HG02623 (cell line): ENCODE data around the gene TMSB4X.
"Not testable (repeated sequence)": the region's sequence is repeated elsewhere in the genome, so short reads cannot be mapped to it uniquely, and the experiment has no call there.

Experiments
- ATAC-seq: cut with Tn5 transposase; IDR thresholded peaks from one replicate; pipeline ENCODE4 v1.9.1; 2021; ENCODE audit warnings: moderate library complexity; ENCODE audit not compliant: unreplicated experiment

TMSB4X gene

DNA sequence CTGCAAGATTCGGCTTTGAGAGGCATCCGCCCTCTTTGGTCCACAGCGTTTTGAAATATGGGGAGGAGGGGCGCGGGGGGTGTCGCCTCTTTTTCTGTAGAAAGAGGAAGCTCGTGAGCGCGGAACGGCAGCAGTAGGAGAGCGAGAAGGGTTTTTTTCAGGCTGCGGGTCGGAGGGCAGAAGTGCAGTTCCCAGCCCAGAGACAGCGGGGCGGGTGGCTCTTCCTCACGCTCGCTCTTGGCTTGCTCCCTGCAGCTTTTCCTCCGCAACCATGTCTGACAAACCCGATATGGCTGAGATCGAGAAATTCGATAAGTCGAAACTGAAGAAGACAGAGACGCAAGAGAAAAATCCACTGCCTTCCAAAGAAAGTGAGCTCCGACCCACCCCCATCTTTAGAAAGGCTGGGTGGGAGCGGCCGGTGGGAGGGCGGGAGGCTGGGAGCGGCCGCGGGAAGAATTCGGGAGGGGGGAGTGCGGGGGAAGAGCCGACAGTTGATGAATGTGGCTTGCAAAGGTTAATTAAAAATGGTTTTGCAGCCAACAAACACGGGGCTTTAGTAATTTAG lies 1.2 kb downstream of the TMSB4X start:
- ATAC-seq = no peak

DNA sequence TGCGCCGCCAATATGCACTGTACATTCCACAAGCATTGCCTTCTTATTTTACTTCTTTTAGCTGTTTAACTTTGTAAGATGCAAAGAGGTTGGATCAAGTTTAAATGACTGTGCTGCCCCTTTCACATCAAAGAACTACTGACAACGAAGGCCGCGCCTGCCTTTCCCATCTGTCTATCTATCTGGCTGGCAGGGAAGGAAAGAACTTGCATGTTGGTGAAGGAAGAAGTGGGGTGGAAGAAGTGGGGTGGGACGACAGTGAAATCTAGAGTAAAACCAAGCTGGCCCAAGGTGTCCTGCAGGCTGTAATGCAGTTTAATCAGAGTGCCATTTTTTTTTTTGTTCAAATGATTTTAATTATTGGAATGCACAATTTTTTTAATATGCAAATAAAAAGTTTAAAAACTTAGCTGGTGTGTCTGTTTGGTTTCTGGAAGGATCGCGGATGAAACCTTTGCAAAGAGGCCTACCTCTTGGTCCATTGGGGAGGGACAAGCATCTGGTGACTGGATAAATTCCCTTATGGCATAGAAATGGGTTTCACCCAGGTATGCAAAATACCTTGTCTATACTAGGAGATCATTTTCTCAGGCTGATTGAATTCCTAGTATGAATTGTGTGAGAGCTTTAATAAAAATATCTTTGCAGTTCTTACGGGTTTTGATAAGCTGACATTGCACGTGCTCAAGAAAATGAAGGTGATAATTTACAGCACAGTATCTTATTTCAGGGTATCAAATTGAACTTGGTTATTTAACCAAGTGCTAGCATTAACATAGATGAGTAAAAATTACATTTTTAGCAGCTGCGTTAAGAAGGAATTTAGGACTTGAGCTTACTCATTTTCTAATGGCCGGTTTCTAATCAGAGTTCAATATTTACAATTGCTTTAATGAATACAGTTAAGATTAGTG lies 2.2 kb downstream of the TMSB4X start:
- ATAC-seq = not testable (repeated sequence)

DNA sequence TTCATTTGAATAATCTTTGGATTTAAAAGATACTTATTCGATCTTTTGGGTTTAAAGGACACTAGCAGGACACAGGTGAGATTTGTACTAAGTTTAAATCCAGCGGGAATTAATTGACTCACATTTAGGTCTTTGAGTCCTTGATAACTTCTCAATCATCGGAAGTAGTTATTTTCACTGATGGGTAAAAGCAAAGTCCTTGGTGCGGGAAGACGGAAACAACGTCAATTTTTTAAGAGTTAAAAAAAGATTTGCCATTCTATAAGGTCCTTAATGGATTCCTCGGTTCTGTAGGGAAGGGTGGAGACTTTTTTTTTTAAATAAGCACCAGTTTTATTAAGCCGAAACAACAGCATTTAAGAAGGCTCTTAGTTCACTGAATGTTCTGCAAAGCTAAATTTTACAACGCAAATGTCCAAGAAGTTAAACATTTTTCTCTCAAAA lies 2.9 kb downstream of the TMSB4X start:
- ATAC-seq = peak; percentile 6

DNA sequence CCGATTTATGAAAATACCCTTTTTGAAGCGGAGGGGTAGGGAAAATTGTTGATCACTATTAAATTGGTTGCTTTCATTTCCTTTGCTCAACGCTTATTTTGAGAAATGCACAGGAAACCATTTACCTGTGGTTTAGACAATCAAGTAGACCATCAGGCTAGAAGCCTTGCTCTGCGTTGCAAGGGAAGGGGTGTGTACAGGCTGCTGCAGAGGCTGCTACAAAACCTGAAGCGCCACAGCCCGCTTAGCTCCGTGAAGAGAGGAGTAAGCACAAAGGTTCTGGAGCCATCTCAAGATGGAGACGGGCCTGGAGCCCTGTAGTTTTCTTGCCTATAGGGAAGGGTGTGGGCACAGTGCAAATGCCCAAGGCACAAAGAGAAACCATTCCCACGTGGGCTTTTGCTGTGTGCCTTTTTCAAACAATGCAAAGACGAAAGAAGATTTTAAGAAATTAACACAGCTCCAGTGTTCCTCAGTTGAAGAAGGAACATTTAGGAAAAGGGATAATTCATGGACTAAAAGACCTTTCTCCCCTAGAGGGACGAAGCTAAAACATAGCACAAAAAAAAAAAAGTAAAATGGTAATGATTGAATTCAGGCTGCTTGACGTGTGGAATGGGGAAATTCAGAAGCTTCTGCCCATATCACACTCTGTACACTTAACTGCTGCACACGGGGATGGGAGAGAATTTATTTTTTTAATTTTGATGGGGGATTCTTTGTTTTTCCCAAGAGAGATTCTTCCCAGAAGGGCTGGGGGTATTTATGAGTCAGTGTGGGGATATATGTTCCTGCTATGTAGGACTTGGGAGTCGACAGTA lies 3.5 kb downstream of the TMSB4X start:
- peak; percentile 30 for ATAC-seq

DNA sequence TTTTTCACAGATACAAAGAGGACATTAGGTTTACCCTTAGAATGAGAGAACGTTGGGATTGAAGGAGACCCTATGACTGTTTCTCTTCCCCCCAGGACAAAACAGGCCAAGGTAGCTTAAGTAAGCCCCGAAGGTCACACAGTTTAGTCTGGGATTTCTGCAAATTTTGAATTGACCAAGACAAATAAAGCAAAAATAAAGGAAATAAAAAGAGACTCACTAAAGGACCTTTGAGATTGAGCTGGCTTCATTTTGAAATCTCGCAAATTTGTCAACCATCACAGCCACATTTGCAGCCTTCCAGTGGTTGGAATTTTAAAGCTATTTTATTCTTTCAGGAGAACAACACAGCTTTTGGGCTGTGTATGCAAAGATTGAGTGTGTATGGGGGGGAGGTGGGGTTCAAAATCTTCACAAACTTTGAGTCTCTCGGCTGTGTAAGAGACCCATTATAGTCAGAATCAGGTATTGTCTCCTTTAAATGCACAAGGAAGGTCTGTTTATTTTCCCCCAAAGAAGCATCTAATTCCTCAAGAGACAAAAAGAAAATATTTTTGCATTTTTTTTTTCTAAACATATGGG lies 4.2 kb downstream of the TMSB4X start:
- ATAC-seq = no peak

DNA sequence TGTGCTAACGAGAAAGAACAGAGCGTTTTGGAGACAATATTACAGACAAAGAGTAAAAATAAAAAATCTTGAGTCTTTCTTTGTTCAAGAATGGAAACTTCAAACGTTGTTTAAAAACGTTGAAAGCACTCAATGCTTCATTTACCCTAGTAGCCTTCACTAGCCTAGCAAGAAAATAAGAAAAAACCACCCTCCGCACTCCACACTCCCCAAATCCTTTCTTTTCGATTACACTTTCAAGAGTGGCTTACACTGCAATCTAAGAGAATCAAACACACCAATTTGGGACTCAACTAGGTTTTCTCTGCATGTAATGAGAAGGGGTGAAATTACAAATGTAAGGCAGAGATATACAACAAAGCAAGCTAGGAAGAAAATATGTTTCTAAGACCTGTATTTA lies 4.7 kb downstream of the TMSB4X start:
- no peak for ATAC-seq

DNA sequence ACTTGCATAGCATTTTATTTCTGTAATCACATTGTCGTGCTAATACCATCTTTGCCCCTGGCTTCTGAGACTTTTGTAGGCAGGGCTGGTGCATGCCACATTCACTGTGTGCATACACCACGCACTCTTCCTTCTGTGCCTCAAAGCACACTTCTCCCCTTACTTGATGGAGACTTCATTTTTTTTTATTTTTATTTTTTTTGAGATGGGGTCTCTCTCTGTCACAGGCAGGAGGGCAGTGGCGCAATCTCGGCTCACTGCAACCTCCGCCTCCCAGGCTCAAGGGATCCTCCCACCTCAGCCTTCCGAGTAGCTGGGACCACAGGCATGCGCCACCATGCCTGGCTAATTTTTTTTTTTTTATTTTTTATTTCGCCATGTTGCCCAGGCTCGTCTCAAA lies 5.1 kb downstream of the TMSB4X start:
- ATAC-seq = not testable (repeated sequence)

DNA sequence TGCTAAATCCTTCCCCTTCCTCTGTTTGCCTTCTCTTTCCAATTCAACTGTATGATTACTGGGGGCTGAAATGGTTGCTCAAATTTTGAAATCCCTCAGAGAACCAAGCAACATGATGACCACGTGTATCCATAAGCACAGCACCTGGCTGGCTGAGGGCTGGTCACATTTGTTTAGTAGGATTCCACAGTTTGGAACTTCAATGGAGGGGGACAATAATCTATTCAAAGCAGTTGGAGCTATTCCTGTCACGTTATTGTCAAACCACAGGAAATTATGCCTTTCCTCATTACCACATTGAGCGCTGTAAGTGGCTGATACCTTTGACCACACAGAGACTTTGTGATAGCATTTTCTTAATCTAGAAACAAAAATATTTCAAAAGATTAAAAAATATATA lies 7.0 kb downstream of the TMSB4X start:
- ATAC-seq = no peak

DNA sequence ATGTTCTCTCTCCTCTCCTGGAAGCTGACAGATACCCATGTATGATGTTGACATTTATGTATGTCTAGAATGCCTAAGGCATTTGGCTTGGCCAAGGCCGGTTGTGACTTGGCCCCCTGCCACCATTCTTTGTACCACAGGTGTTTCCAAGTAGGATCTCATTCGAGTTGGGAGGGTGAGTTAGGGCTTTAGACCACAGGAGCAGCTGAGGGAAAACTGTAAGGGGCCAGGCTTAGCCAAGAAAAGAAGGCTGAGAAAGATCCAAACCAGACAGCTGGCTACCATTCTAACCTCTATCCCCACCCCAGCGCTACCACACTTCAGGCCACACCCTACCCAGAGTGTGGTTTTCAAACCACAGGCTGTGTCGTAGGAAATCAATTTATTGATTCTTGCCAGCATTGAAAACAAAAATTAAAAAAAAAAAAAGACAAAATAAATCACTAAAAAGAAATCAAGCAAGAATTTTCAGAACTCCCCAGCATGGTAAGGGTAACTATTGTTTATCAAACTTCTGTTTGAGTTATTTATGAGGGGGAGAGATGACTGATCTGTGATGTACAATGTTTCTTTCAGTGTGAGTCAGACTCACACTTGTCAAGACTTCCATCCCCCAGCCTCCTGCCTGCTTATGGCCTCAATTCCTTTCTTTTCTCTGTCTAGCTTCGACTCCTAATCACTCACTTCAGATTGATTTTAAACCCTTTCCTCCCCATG lies 9.9 kb downstream of the TMSB4X start:
- peak; percentile 57 for ATAC-seq

DNA sequence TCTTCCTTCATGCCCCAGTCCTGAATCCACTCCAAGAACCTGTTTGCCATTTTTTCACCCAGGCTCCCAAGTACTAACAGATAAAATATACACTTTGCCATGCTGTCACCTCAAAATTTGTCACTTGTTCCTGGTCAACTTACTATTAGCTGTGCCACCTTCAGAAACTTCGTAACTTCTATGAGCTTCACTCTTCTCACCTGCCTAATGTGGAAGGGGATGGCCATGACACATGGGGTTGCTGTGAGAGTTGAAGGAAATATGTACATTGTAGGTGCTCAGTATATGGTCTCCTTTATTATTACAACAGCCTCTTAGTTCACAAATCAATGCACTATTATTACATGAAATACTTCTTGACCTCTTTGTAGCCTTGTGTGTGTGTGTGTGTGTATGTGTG lies 10.4 kb downstream of the TMSB4X start:
- no peak for ATAC-seq

DNA sequence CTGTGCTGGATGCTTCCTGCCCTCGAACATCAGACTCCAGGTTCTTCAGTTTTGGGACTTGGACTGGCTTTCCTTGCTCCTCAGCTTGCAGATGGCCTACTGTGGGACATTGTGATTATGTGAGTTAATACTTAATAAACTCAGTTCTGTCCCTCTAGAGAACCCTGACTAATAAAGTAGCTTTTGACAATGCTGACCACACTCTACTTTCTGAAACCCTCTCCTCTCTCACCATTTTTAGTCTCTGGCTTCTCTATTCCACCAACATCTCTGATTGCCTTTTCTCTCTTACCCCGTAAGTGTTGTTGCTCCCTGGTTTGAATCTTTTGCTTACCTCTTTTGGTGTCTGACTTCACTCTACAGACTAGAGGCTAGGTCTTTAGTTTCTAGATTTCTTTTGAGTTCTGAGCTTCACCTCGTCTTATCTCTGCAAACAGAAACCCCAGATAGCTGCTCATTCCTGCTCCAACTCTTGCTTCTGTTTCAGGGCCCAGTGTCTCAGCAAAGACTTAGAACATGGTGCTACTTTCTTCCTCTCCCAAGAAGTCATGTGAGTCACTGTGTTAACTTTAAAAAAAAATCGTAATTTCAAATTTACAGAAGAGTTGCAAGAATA lies 11.4 kb downstream of the TMSB4X start:
- no peak for ATAC-seq

DNA sequence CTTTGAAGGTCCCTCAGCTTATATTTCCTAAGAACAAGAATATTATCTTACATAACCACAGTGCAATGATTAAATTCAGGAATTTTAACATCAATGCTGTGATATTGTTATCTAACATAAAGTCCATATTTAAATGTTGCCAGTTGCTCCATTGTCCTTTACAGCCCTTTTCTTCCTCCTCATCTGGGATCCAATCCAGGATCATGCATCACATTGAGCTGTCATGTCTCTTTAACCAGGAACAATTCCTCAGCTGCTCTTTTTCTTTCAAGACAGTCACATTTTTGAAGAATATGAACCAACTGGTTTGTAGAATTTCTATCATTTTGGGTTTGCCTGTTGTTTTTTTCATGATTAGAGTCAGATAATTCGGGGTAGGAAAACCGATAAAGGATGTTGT lies 12.0 kb downstream of the TMSB4X start:
- no peak for ATAC-seq

DNA sequence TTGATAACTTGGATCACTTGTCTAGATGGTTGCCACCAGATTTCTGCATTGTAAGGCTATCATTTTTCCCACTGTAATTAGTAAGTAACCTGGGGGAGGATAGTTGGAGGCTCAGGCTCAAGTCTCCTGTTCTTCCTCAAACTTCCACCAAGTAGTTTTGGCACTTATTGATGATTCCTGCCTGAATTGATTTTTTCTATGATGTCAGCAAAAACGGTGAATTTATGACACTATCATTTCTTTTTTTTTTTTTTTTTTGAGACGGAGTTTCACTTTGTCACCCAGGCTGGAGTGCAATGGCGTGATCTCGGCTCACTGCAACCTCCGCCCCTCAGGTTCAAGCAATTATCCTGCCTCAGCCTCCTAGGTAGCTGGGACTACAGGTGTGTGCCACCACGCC lies 12.4 kb downstream of the TMSB4X start:
- no peak for ATAC-seq

DNA sequence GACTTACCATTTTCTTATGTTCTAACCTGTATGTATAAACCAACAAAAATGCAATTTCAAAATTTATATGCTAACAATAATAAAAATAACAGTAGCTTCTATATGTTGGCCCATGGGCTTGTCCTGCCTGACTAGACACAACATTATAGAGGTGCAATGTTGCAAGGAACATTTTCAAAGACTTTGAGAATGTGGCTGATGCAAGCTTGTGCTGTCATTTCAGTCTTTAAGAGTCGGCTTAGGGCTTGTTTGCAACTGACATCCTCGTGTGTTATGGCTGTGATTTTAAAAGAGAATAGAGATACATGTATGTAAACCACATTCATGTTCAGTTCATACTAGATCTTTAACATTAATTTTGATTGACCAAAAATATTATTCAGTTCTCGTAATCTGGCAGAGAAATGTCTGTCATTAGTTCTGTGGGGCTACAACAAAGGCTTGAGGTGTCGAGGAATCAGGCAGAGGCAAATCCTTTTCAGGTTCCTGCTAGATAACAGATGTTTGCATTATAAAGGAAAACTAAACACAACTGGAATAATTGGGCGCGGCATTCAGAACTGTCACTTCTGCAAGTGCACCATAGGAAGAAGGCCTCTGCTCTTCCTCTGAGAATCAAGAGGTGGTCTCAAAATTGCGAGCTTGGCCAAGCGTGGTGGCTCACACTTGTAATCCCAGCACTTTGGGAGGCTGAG lies 13.1 kb downstream of the TMSB4X start:
- no peak for ATAC-seq

DNA sequence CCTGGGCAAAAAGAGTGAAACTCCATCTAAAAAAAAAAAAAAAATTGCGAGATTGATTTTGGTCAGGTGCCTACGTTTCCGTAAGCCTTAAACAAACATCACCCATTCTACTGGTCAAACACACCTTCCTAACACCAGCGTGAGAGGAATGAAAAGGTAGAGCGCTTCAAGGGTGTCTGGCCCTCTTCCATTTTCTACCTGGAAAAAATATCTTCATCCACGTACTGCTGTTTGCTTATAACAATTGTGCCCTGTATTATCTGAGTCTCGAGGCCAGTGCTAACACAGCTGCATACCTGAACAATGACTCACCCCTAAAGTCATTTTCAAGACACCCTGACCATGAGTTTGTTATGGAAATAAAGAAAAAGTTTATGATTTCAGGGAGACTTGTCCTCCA lies 13.9 kb downstream of the TMSB4X start:
- no peak for ATAC-seq

DNA sequence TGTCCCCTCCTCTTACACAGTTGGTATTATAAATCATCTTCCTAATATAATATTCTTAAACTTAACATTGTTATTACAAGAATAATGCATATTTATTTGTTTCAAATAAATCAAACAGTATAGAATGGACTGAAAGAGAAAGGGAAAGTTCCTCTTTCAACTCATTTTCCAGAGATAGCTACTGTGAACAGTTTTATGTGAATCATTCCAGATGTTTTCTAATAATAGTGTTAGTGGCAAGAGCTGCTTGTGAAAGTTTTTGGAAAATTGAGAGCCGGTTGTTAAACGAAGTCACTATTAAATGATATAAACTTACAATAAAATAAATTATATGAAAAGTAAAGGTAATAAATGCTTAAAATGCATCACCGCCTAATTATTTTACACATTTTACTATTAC lies 14.6 kb downstream of the TMSB4X start:
- ATAC-seq = no peak

DNA sequence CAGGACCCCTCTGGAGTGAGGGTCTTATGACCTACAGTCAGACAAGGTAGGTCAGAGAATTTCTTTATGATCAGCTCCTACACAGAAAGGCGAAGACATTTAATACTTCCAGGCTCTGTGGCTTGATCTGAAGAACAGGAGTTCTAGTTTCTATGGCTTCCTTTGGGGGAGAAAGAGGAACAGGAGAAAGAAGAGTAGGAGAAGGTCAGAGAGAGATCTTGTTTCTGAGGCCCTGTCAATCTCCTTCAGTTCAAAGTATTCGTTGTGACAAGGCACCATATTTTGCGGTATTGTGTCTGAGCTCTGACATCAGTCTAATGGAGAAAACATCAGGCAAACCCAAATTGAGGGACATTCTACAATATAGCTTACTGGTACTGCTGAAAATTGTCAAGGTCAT lies 16.7 kb downstream of the TMSB4X start:
- no peak for ATAC-seq

DNA sequence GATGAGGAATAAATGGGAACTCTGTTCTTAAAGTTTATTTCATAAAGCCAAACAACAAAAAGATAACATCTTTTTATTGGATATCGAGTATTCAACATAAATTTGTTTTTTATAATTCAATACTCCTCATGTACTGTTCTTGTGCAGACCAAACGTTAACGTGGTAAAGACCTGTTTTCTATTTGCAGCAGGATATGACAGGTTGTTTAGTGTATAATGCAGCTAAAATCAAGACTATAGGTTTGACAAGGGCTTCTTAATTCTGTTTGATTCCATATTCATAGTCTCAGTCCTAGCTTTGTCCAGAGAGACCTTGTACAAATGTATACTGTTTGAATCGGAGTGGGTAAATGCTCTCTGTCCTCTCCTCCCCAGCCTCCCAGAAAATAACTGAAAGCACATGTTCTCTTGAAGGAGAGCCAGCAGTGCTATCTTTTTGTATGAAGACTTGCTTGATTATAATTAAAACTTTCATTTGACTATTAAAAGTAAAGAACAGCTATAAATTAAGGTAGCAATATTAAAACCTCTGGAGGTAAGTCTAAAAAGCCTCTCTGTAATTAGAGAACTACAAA lies 17.7 kb downstream of the TMSB4X start:
- no peak for ATAC-seq

DNA sequence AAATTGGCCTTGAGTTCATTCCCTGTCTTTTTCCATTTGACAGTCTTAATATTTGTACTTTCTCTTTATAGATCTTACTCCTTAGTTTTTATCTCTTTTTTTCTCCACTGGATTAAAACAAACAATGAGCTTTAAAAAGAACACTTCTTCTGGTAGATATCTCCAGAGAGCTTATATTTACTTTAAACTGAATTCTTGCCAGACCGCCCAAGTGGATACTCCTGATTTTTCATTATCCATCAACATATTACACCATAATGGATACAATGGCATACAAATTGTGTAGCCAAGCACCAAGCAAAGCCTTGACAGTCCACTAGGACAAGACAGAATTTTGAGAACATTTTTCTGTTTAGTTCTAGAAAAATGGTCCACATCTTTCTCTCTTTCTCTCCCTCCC lies 18.9 kb downstream of the TMSB4X start:
- ATAC-seq = no peak
